GM20000 (cell line): ENCODE data around the gene PHF21A.

Experiments
- DNase-seq: peaks from one replicate; pipeline ENCODE4 v3.0.0; 2012; ENCODE audit warnings: low spot score
- CTCF ChIP-seq: IDR thresholded peaks from 2 replicates; pipeline ENCODE4 v1.5.1; 2012; ENCODE audit warnings: mild to moderate bottlenecking, control low read depth; ENCODE audit errors: extremely low read depth, missing control alignments

PHF21A gene

GRCh38 chr11:46073632-46074031, 47.6 kb downstream of the PHF21A start:
- no peak for TF ChIP-seq CTCF
- DNase-seq: no peak

GRCh38 chr11:46072172-46072964, 48.9 kb downstream of the PHF21A start:
- no peak for DNase-seq

DNA sequence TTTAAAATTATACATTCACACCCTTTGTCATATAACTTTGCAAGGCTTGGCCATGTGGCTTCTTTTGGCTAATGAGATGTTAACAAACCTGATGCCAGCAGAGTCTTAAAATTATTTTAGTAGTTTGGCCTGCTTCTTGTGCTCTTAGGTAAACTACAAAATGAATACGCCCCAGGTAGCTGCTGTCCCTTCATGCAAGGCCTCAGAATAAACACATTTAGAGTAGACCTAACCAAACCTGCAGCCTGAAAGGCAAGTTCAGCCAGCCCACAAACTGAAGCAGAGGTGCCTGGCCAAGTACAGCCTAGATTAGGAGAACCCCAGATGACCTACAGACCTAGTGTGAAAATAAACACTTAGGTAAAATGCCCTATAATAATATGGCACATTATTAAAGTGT, 50.2 kb downstream of the PHF21A start:
- DNase-seq: no peak
- TF ChIP-seq CTCF: no peak

More at GRCh38 chr11:46072172-46072964, 48.9 kb downstream of the PHF21A start:
- TF ChIP-seq CTCF: no peak

DNA sequence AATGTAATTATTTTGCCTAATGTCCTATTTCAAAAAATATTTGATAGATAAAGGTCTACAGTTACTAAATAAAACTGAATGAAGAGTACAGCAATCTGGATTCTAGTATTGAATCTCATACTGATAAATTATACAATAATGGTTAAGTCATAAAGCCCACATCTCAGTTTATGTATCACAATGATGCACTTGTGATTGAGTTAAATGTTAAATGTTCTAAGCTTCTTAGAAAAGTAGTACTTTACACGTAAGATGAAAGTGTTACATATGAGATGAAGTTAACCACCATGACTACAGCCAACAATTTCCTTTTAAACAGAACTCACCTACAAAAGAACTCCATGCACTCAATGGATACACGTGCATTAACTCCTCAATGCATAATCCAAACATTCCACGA, 51.7 kb downstream of the PHF21A start:
- DNase-seq: no peak
- no peak for TF ChIP-seq CTCF

- no peak for DNase-seq
- no peak for TF ChIP-seq CTCF
Measured at GRCh38 chr11:46066335-46066734, 54.9 kb downstream of the PHF21A start.

DNA sequence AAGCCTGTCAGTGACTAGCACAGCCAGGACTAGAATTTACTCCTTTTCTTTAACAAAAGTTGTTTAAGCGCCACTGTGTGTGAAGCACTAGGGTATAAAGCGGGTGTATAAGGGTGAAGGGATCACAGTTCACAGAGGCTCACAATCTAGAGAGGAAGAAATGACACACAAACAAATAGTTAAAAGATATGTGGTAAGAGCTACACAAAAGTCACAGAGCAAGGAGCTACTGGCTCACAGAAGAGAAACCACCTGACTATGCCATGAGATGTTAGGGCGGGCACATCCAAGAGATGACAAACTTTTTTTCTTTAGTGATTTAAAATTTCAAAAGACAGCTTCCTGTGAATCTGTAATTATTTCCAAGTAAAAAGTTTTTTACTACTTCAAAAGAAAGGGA, 55.6 kb downstream of the PHF21A start:
- TF ChIP-seq CTCF: no peak
- DNase-seq: no peak

- TF ChIP-seq CTCF: no peak
- DNase-seq: no peak
Measured at GRCh38 chr11:46064221-46064620, 57.0 kb downstream of the PHF21A start.
